HepG2 (cell line): Measurements from ENCODE around the gene EFNA2. TPM values are rescaled to one million over a fixed set of nuclear protein-coding genes. Genes with fewer than 3 reads are reported as not detected.
A peak's percentile ranks its signal among the peaks of the same experiment; 100 is the strongest.

ENCODE experiments used
- ATAC-seq: fragments of 200-7000 bp; cut with Tn5 transposase; 3 replicates; pipeline ENCODE4 v1.9.1; 2020; ENCODE audit warnings: mild to moderate bottlenecking, moderate library complexity
- BruUV-seq: library from RNA; stranded (reverse); fragments of 400-500 nt; replicated peaks from 2 replicates; lab custom pipeline; 2021; lab: Mats Ljungman, UMichigan
- CTCF ChIA-PET: fragments of 300-600 bp; formaldehyde crosslinking; extraction: SDS; loops from one replicate; lab custom pipeline; 2021; ENCODE audit warnings: low total read pairs, inconsistent platforms, low intra/inter-chr PET ratio; lab: Yijun Ruan, JAX
- POLR2A ChIA-PET: fragments of 350-600 bp; sonication (Branson Sonifier 250); formaldehyde crosslinking; loops from one replicate; lab custom pipeline; 2020; ENCODE audit warnings: antibody characterized with exemption, inconsistent platforms; lab: Yijun Ruan, JAX
- DNase-seq: peaks from one replicate; pipeline ENCODE4 v3.0.0-alpha.2; 2015; ENCODE audit warnings: low spot score
- FAIRE-seq: peaks from 3 replicates; lab custom pipeline; 2011; peaks lifted over from hg19 to GRCh38; lab: Jason Lieb, UNC
- H2AFZ ChIP-seq: one replicate; pipeline ENCODE4 v1.6.1; 2011; ENCODE audit warnings: low read length, inconsistent platforms
- H3K27ac ChIP-seq: fragments of 300-600 bp; 3 replicates; pipeline ENCODE4 v1.8.0; 2011; ENCODE audit warnings: mixed run types, mild to moderate bottlenecking, mixed read lengths, low read length, inconsistent platforms; ENCODE audit not compliant: insufficient read depth; ENCODE audit errors: extremely low read length
- H3K27me3 ChIP-seq, 2 experiments: fragments of 200-600 bp in 1 of 2; 2 replicates in 1 of 2; 3 replicates in 1 of 2; pipeline versions ENCODE4 v1.6.0 to v1.8.0; 2011; ENCODE audit warnings: low read length in 2 of 2, mild to moderate bottlenecking in 2 of 2, moderate library complexity in 2 of 2, inconsistent platforms in 1 of 2; ENCODE audit not compliant: insufficient read depth in 2 of 2, control insufficient read depth in 1 of 2
- H3K36me3 ChIP-seq, 2 experiments: fragments of 200-600 bp in 1 of 2; replicated peaks in 1 of 2; 2 replicates in 1 of 2; 3 replicates in 1 of 2; pipeline versions ENCODE4 v1.5.1 to v1.8.0; 2011; ENCODE audit warnings: low read length in 2 of 2, inconsistent platforms in 1 of 2; ENCODE audit not compliant: insufficient read depth in 2 of 2, control insufficient read depth in 1 of 2
- H3K4me1 ChIP-seq: 2 replicates; pipeline ENCODE4 v1.5.1; 2012; ENCODE audit warnings: low read length, inconsistent platforms; ENCODE audit not compliant: insufficient read depth
- H3K4me2 ChIP-seq: 2 replicates; pipeline ENCODE4 v1.6.0; 2011; ENCODE audit warnings: low read depth, low read length, inconsistent platforms
- H3K4me3 ChIP-seq, 3 experiments: fragments of 200-600 bp in 1 of 3; sonication (generic), shearing (Covaris generic) in 1 of 3; replicated peaks in 1 of 3; 2 replicates each; pipeline ENCODE4 v1.5.1; 2011 to 2016; ENCODE audit warnings: low read length in 3 of 3, inconsistent platforms in 2 of 3, low read depth in 2 of 3, mild to moderate bottlenecking in 2 of 3, control low read depth in 1 of 3, mixed read lengths in 1 of 3; ENCODE audit not compliant: insufficient read depth in 1 of 3
- H3K79me2 ChIP-seq: one replicate; pipeline ENCODE4 v1.6.1; 2011; ENCODE audit warnings: low read length, inconsistent platforms; ENCODE audit not compliant: insufficient read depth
- H3K9ac ChIP-seq: 2 replicates; pipeline ENCODE4 v1.6.0; 2011; ENCODE audit warnings: mild to moderate bottlenecking, low read depth, low read length, inconsistent platforms; ENCODE audit not compliant: insufficient read depth
- H3K9me3 ChIP-seq: 2 replicates; pipeline ENCODE4 v1.5.1; 2012; ENCODE audit warnings: mild to moderate bottlenecking, low read length
- H4K20me1 ChIP-seq: 2 replicates; pipeline ENCODE4 v1.6.0; 2011; ENCODE audit warnings: inconsistent platforms, mild to moderate bottlenecking, low read length, moderate library complexity; ENCODE audit not compliant: insufficient read depth
- GABPA ChIP-seq, 2 experiments: IDR thresholded peaks; 2 replicates each; pipeline ENCODE4 v1.6.1; 2011 to 2016; ENCODE audit warnings: low read depth in 2 of 2, low read length in 1 of 2, missing biosample characterization in 1 of 2, missing genetic modification characterization in 1 of 2
- HOXA3 ChIP-seq: sonication (generic); formaldehyde crosslinking; IDR thresholded peaks from 2 replicates; pipeline ENCODE4 v1.5.0; 2020; ENCODE audit warnings: missing genetic modification reagents
- KAT2B ChIP-seq: fragments of 150-350 bp; IDR thresholded peaks from 2 replicates; pipeline ENCODE4 v1.6.1; 2014; ENCODE audit warnings: low read depth, low read length, borderline replicate concordance
- POLR2AphosphoS2 ChIP-seq: IDR thresholded peaks from 2 replicates; pipeline ENCODE4 v1.6.1; 2011; ENCODE audit warnings: low read depth, low read length, improper control_type of control experiment
- RAD21 ChIP-seq: fragments of 450-650 bp; formaldehyde crosslinking; IDR thresholded peaks from 2 replicates; pipeline ENCODE4 v1.5.0; 2020; ENCODE audit warnings: mild to moderate bottlenecking
- RBM22 ChIP-seq: fragments of 200-400 bp; formaldehyde crosslinking; optimal IDR thresholded peaks from 2 replicates; pipeline ENCODE3; 2017; ENCODE audit warnings: mild to moderate bottlenecking, low read length, moderate library complexity
- SKI ChIP-seq: fragments of 450-650 bp; IDR thresholded peaks from one replicate; pipeline ENCODE4 v1.6.1; 2018; ENCODE audit warnings: mild to moderate bottlenecking; ENCODE audit not compliant: partially characterized antibody
- SP5 ChIP-seq: IDR thresholded peaks from 2 replicates; pipeline ENCODE4 v1.6.1; 2016; ENCODE audit warnings: low read depth, borderline replicate concordance
- THRA ChIP-seq: sonication (generic); formaldehyde crosslinking; IDR thresholded peaks from 2 replicates; pipeline ENCODE4 v1.4.0; 2020; ENCODE audit warnings: missing genetic modification reagents, borderline replicate concordance
- ZC3H4 ChIP-seq: sonication (generic); formaldehyde crosslinking; IDR thresholded peaks from 2 replicates; pipeline ENCODE4 v1.4.0; 2020; ENCODE audit warnings: missing genetic modification reagents, borderline replicate concordance
- ZFP91 ChIP-seq: sonication (generic); formaldehyde crosslinking; IDR thresholded peaks from 2 replicates; pipeline ENCODE4 v1.9.0; 2022; ENCODE audit warnings: missing genetic modification reagents, mild to moderate bottlenecking, borderline replicate concordance
- ZNF18 ChIP-seq: sonication (generic); formaldehyde crosslinking; IDR thresholded peaks from 2 replicates; pipeline ENCODE4 v1.8.0; 2022; ENCODE audit warnings: mild to moderate bottlenecking, missing genetic modification reagents; ENCODE audit not compliant: insufficient replicate concordance
- ZNF20 ChIP-seq: sonication (generic); formaldehyde crosslinking; IDR thresholded peaks from 2 replicates; pipeline ENCODE4 v1.4.0; 2020; ENCODE audit warnings: mild to moderate bottlenecking, moderate library complexity, missing genetic modification reagents
- ZNF280B ChIP-seq: sonication (generic); formaldehyde crosslinking; IDR thresholded peaks from 2 replicates; pipeline ENCODE4 v1.5.0; 2020; ENCODE audit warnings: missing genetic modification reagents, mild to moderate bottlenecking, borderline replicate concordance
- ZNF670 ChIP-seq: sonication (generic); formaldehyde crosslinking; IDR thresholded peaks from 2 replicates; pipeline ENCODE4 v1.8.0; 2022; ENCODE audit warnings: mild to moderate bottlenecking, missing genetic modification reagents, borderline replicate concordance
- WGBS: methylation state at CpG from one replicate; pipeline ENCODE4 v1.1.6; 2017; ENCODE audit warnings: low lambda C conversion rate; 5-methylcytosine and 5-hydroxymethylcytosine counted together
- in situ Hi-C: cut with HindIII; loops from 2 replicates; pipeline ENCODE4 v1.10.0; 2017; ENCODE audit warnings: low pct_unique_long_range_greater_than_20kb; ENCODE audit not compliant: extremely low pct_ligation_motif_present
- intact Hi-C: fragments of 100-400 bp; cut with micrococcal nuclease; formaldehyde crosslinking; loops from one replicate; pipeline ENCODE4 v1.10.0; 2022; ENCODE audit not compliant: unreplicated experiment
- polyA plus RNA-seq, 8 experiments: library from polyadenylated mRNA; depleted of rRNA in 3 of 8; stranded (reverse) in 7 of 8; unstranded in 1 of 8; fragments of >200 nt; fragmentation: Illumina TruSeq in 4 of 8; extraction: Trizol in 4 of 8; gene quantifications; 2 replicates each; pipeline versions ENCODE4 v1.2.1 to v1.2.3, GENCODE V29; 2011 to 2016; ENCODE audit warnings: low read depth in 4 of 8, missing spikeins in 1 of 8, mixed read lengths in 1 of 8; ENCODE audit not compliant: insufficient read depth in 1 of 8
- total RNA-seq, 5 experiments: library from RNA; depleted of rRNA; stranded (reverse); fragments of >200 nt; fragmentation: Illumina TruSeq; extraction: Trizol; gene quantifications; 2 replicates each; pipeline ENCODE4 v1.2.3, GENCODE V29; 2016; ENCODE audit warnings: low read depth in 1 of 5

The EFNA2 gene
- total and polyA plus RNA-seq, 2 of the 13 experiments (the other 11 are each of a cell fraction or from before 2014, with no cell fraction given): 6.0 to 9.9 TPM

GRCh38 chr19:1248786-1249297 lies 36.8 kb upstream of the EFNA2 start:
- peaks cover 51% of the 10 kb centered on the region for H3K4me1 ChIP-seq
- WGBS: no CpG with 5 or more reads among the region's 74 CpGs
- no peaks in the 10 kb centered on the region; a peak in 1 of 5 replicates for H3K27me3 ChIP-seq
- H3K79me2 ChIP-seq: peaks cover 23% of the 10 kb centered on the region
- H3K36me3 ChIP-seq: peaks cover 2 to 9% of the 10 kb centered on the region in 2 experiments; a peak in 2 of 5 replicates
- peak; percentile 0; the same call in 2 of the 3 replicates for ATAC-seq
- peak overlapping the region; percentile 98 for H3K27ac ChIP-seq
- TSS peak; percentile 65 for BruUV-seq
- peak overlapping the region; percentile 92 for H3K9ac ChIP-seq
- intact Hi-C loops (no loop called here), in situ Hi-C loops (no loop called here)
- no peak for FAIRE-seq
- H2AFZ ChIP-seq: no peak overlapping the region
- H4K20me1 ChIP-seq: peaks cover 19% of the 10 kb centered on the region; the same call in 1 of the 2 replicates
- peak overlapping the region; percentile 80 to 86 (median 82) for H3K4me3 ChIP-seq
- POLR2A ChIA-PET: interaction anchor here (13.7 kb wide), 1 partner anchor 16 kb away, joined by 668 read pairs; the partner anchor contains the start of gene CIRBP
- CTCF ChIA-PET: interaction anchor here (0.8 kb wide), 1 partner anchor 18 kb away, joined by 4 read pairs; no protein-coding TSS in a partner anchor
- DNase-seq: peak; percentile 75
- no peaks in the 10 kb centered on the region for H3K9me3 ChIP-seq
- peak overlapping the region; percentile 57 for H3K4me2 ChIP-seq
- TF ChIP-seq SKI: peak; percentile 60
- 0 out of 2 replicates have a peak, but pooled peaks have one; percentile 13 for TF ChIP-seq HOXA3 (CRISPR knock-in tag)
- TF ChIP-seq ZFP91: 0 out of 2 replicates have a peak, but pooled peaks have one; percentile 6
- peak; percentile 80 for TF ChIP-seq ZNF18 (CRISPR knock-in tag)
- TF ChIP-seq ZNF280B (CRISPR knock-in tag): 0 out of 2 replicates have a peak, but pooled peaks have one; percentile 11
- 0 out of 2 replicates have a peak, but pooled peaks have one; percentile 71 for TF ChIP-seq POLR2AphosphoS2
- no peak for TF ChIP-seq KAT2B
- TF ChIP-seq RBM22: peak; percentile 91
- TF ChIP-seq THRA (CRISPR knock-in tag): peak; percentile 66
- TF ChIP-seq RAD21 (CRISPR knock-in tag): peak; percentile 83
- TF ChIP-seq ZNF20: 0 out of 2 replicates have a peak, but pooled peaks have one; percentile 12
- peak; percentile 62; the same call in 1 of the 2 replicates for TF ChIP-seq ZC3H4 (CRISPR knock-in tag)
- TF ChIP-seq SP5 (CRISPR knock-in tag): peak; percentile 63; the same call in 1 of the 2 replicates
- TF ChIP-seq ZNF670 (CRISPR knock-in tag): no peak; the same call in 1 of the 2 replicates
- TF ChIP-seq GABPA (IDR thresholded peaks at IDR 0.05; ENCODE audit: low read depth, low read length): no peak
- 0 out of 2 replicates have a peak, but pooled peaks have one; percentile 0 for TF ChIP-seq GABPA (CRISPR knock-in tag; IDR thresholded peaks at IDR 0.05; ENCODE audit: low read depth)
